HS-27A (cell line): ENCODE data around the gene SUV39H2.
"Not testable (repeated sequence)": the region's sequence is repeated elsewhere in the genome, so short reads cannot be mapped to it uniquely, and the experiment has no call there.

Experiments used
- DNase-seq: peaks from one replicate; pipeline ENCODE4 v3.0.0-alpha.2; 2012; ENCODE audit warnings: low read depth, missing footprints

SUV39H2 gene

GRCh38 chr10:14876764-14877163 lies 1.9 kb upstream of the SUV39H2 start:
- no peak for DNase-seq

- DNase-seq = no peak
These were observed 660 bp downstream of the SUV39H2 start for GRCh38 chr10:14879124-14879927.

GRCh38 chr10:14879928-14880193 lies 1.2 kb downstream of the SUV39H2 start:
- no peak for DNase-seq

- DNase-seq = no peak
These were observed 1.6 kb downstream of the SUV39H2 start for GRCh38 chr10:14880229-14880628.

GRCh38 chr10:14884082-14884481 lies 5.4 kb downstream of the SUV39H2 start:
- DNase-seq = no peak

GRCh38 chr10:14889318-14889717 lies 10.7 kb downstream of the SUV39H2 start:
- no peak for DNase-seq

- no peak for DNase-seq
These were observed 12.5 kb downstream of the SUV39H2 start for GRCh38 chr10:14891151-14891550.

GRCh38 chr10:14904316-14904732 lies 25.7 kb downstream of the SUV39H2 start:
- DNase-seq = no peak

- DNase-seq = no peak
These were observed 26.2 kb downstream of the SUV39H2 start for GRCh38 chr10:14904864-14905263.

- DNase-seq = no peak
These were observed 27.2 kb downstream of the SUV39H2 start for GRCh38 chr10:14905890-14906289.

- no peak for DNase-seq
These were observed 28.1 kb downstream of the SUV39H2 start for GRCh38 chr10:14906765-14907164.

- not testable (repeated sequence) for DNase-seq
These were observed 28.9 kb downstream of the SUV39H2 start for GRCh38 chr10:14907591-14907990.

- no peak for DNase-seq
These were observed 30.4 kb downstream of the SUV39H2 start for GRCh38 chr10:14909101-14909500.

- DNase-seq = no peak
These were observed 32.3 kb downstream of the SUV39H2 start for GRCh38 chr10:14910953-14911352.

- no peak for DNase-seq
These were observed 33.1 kb downstream of the SUV39H2 start for GRCh38 chr10:14911801-14912200.

- no peak for DNase-seq
These were observed 37.9 kb downstream of the SUV39H2 start for GRCh38 chr10:14916600-14916999.

- no peak for DNase-seq
These were observed 39.2 kb downstream of the SUV39H2 start for GRCh38 chr10:14917827-14918226.

GRCh38 chr10:14918964-14919363 lies 40.3 kb downstream of the SUV39H2 start:
- DNase-seq = no peak

GRCh38 chr10:14924013-14924412 lies 45.3 kb downstream of the SUV39H2 start:
- DNase-seq = no peak

- DNase-seq = no peak
These were observed 46.6 kb downstream of the SUV39H2 start for GRCh38 chr10:14925268-14925667.

- no peak for DNase-seq
These were observed 47.4 kb downstream of the SUV39H2 start for GRCh38 chr10:14926061-14926470.

GRCh38 chr10:14926722-14927416 lies 48.2 kb downstream of the SUV39H2 start:
- DNase-seq = no peak

- DNase-seq = no peak
These were observed 51.9 kb downstream of the SUV39H2 start for GRCh38 chr10:14930610-14931009.

- no peak for DNase-seq
These were observed 57.9 kb downstream of the SUV39H2 start for GRCh38 chr10:14936584-14936983.
